ENCODE measurements around the gene NMUR2.

NMUR2 gene

GRCh38 chr5:152400846-152401245 lies 4.2 kb downstream of the NMUR2 start:
- H3F3A ChIP-seq (ENCODE audit: low read depth), result no peaks in the 10 kb centered on the region
- H4K20me1 ChIP-seq (ENCODE audit: insufficient read depth, low read length, poor library complexity, severe bottlenecking), result no peaks in the 10 kb centered on the region
- no peak overlapping the region for H3K4me3 ChIP-seq (ENCODE audit: low read length, poor library complexity, severe bottlenecking)
- H3K9me3 ChIP-seq (ENCODE audit: insufficient read depth, low read depth, low read length), result no peaks in the 10 kb centered on the region
- no peaks in the 10 kb centered on the region for H3K36me3 ChIP-seq (ENCODE audit: insufficient read depth, low read length)
- no peaks in the 10 kb centered on the region for H3K27me3 ChIP-seq (ENCODE audit: insufficient read depth, low read length, poor library complexity, severe bottlenecking)
- no peak overlapping the region for H3K9ac ChIP-seq (ENCODE audit: low read depth, low read length, poor library complexity, severe bottlenecking)
- H3K9me2 ChIP-seq (replicated peaks; ENCODE audit: low read depth, low read length), result no peaks in the 10 kb centered on the region
- H2AFZ ChIP-seq (ENCODE audit: low read length), result no peak overlapping the region
- H3K4me1 ChIP-seq (ENCODE audit: insufficient read depth, low read length, poor library complexity, severe bottlenecking), result no peaks in the 10 kb centered on the region
- no peaks in the 10 kb centered on the region for H3K79me2 ChIP-seq (ENCODE audit: insufficient read depth, low read length)
- no peak overlapping the region for H3K4me2 ChIP-seq (ENCODE audit: low read depth, low read length, poor library complexity, severe bottlenecking)
- TF ChIP-seq EZH2phosphoT487 (IDR thresholded peaks at IDR 0.05; ENCODE audit: borderline replicate concordance), result no peak
- TF ChIP-seq CTCF (conservative IDR thresholded peaks at IDR 0.05; ENCODE audit: low read length), result no peak

- H3K4me3 ChIP-seq (ENCODE audit: low read length, poor library complexity, severe bottlenecking), result no peak overlapping the region
- no peaks in the 10 kb centered on the region for H3F3A ChIP-seq (ENCODE audit: low read depth)
- H4K20me1 ChIP-seq (ENCODE audit: insufficient read depth, low read length, poor library complexity, severe bottlenecking), result no peaks in the 10 kb centered on the region
- TF ChIP-seq CTCF (conservative IDR thresholded peaks at IDR 0.05; ENCODE audit: low read length) (no peak), EZH2phosphoT487 (IDR thresholded peaks at IDR 0.05; ENCODE audit: borderline replicate concordance) (no peak)
- H3K9me3 ChIP-seq (ENCODE audit: insufficient read depth, low read depth, low read length), result no peaks in the 10 kb centered on the region
- no peaks in the 10 kb centered on the region for H3K36me3 ChIP-seq (ENCODE audit: insufficient read depth, low read length)
- no peak overlapping the region for H3K9ac ChIP-seq (ENCODE audit: low read depth, low read length, poor library complexity, severe bottlenecking)
- no peaks in the 10 kb centered on the region for H3K9me2 ChIP-seq (replicated peaks; ENCODE audit: low read depth, low read length)
- H3K4me2 ChIP-seq (ENCODE audit: low read depth, low read length, poor library complexity, severe bottlenecking), result no peak overlapping the region
- H3K27me3 ChIP-seq (ENCODE audit: insufficient read depth, low read length, poor library complexity, severe bottlenecking), result no peaks in the 10 kb centered on the region
- H3K4me1 ChIP-seq (ENCODE audit: insufficient read depth, low read length, poor library complexity, severe bottlenecking), result no peaks in the 10 kb centered on the region
- H3K79me2 ChIP-seq (ENCODE audit: insufficient read depth, low read length), result no peaks in the 10 kb centered on the region
- no peak overlapping the region for H2AFZ ChIP-seq (ENCODE audit: low read length)
Measured at GRCh38 chr5:152397581-152397980, 7.5 kb downstream of the NMUR2 start.

- Histone ChIP-seq H3K9ac (ENCODE audit: low read depth, low read length, poor library complexity, severe bottlenecking) (no peak overlapping the region), H3K4me1 (ENCODE audit: insufficient read depth, low read length, poor library complexity, severe bottlenecking) (no peaks in the 10 kb centered on the region), H4K20me1 (ENCODE audit: insufficient read depth, low read length, poor library complexity, severe bottlenecking) (no peaks in the 10 kb centered on the region), H3K9me3 (ENCODE audit: insufficient read depth, low read depth, low read length) (no peaks in the 10 kb centered on the region), H3K79me2 (ENCODE audit: insufficient read depth, low read length) (no peaks in the 10 kb centered on the region), H3K4me2 (ENCODE audit: low read depth, low read length, poor library complexity, severe bottlenecking) (no peak overlapping the region), H3K9me2 (replicated peaks; ENCODE audit: low read depth, low read length) (no peaks in the 10 kb centered on the region), H2AFZ (ENCODE audit: low read length) (no peak overlapping the region), H3F3A (ENCODE audit: low read depth) (no peaks in the 10 kb centered on the region), H3K27me3 (ENCODE audit: insufficient read depth, low read length, poor library complexity, severe bottlenecking) (no peaks in the 10 kb centered on the region), H3K36me3 (ENCODE audit: insufficient read depth, low read length) (no peaks in the 10 kb centered on the region), H3K4me3 (ENCODE audit: low read length, poor library complexity, severe bottlenecking) (no peak overlapping the region)
- no peak for TF ChIP-seq CTCF (conservative IDR thresholded peaks at IDR 0.05; ENCODE audit: low read length)
- TF ChIP-seq EZH2phosphoT487 (IDR thresholded peaks at IDR 0.05; ENCODE audit: borderline replicate concordance), result no peak
Measured at GRCh38 chr5:152393441-152393840, 11.6 kb downstream of the NMUR2 start.

All from Loucy (cell line).